Measurements from ENCODE around the gene BNC2. TPM values are rescaled to one million over a fixed set of nuclear protein-coding genes. Genes with fewer than 3 reads are reported as not detected.

Gene BNC2
- total RNA-seq, 2 experiments from 2014 or later, result not detected

DNA sequence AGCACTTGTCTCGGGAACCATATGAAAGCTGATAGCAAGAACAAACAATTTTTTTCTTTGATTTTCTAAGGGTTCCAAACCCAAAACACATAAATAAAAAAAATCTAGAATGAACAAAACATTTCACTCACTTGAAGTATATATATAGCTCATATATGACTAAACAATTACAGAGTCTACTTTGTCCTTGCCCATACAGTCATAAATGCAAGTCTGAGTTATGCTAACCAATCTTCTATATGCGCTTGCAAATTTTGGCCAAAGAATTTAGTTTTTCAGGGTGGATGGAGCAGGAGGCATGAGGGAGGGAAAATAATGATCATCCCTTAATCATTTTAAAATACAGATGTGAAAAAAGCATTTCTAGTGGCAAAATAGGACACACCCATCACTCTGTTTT lies 370.1 kb downstream of the BNC2 start:
- H3K9me2 ChIP-seq (ENCODE audit: insufficient read depth, low read length), result no peaks in the 10 kb centered on the region
- no peak overlapping the region for H2AFZ ChIP-seq (ENCODE audit: low read length)
- no TSS peak for BruUV-seq (replicated peaks)
- no peak overlapping the region for H3K4me2 ChIP-seq (ENCODE audit: low read length)
- H3K4me3 ChIP-seq (ENCODE audit: low read depth, low read length, poor library complexity, severe bottlenecking), result no peak overlapping the region
- no peaks in the 10 kb centered on the region for H3K9me3 ChIP-seq (ENCODE audit: low read length)
- H3K36me3 ChIP-seq (ENCODE audit: insufficient read depth, low read length), result no peaks in the 10 kb centered on the region
- no peaks in the 10 kb centered on the region for H3K79me2 ChIP-seq (ENCODE audit: insufficient read depth, low read depth, low read length)
- DNase-seq (ENCODE audit: low spot score), result no peak
- no peaks in the 10 kb centered on the region for H4K20me1 ChIP-seq (ENCODE audit: insufficient read depth, low read length)
- no peaks in the 10 kb centered on the region for H3K4me1 ChIP-seq (ENCODE audit: insufficient read depth, low read length, poor library complexity, severe bottlenecking)
- H3K27ac ChIP-seq (ENCODE audit: low read depth, low read length, poor library complexity, severe bottlenecking), result no peak overlapping the region
- intact Hi-C loops (cut with micrococcal nuclease; ENCODE audit: unreplicated experiment), result no loop called here
- no peak for TF ChIP-seq EZH2phosphoT487 (IDR thresholded peaks at IDR 0.05; ENCODE audit: borderline replicate concordance, low read depth, low read length)
- TF ChIP-seq, protein P1, sequence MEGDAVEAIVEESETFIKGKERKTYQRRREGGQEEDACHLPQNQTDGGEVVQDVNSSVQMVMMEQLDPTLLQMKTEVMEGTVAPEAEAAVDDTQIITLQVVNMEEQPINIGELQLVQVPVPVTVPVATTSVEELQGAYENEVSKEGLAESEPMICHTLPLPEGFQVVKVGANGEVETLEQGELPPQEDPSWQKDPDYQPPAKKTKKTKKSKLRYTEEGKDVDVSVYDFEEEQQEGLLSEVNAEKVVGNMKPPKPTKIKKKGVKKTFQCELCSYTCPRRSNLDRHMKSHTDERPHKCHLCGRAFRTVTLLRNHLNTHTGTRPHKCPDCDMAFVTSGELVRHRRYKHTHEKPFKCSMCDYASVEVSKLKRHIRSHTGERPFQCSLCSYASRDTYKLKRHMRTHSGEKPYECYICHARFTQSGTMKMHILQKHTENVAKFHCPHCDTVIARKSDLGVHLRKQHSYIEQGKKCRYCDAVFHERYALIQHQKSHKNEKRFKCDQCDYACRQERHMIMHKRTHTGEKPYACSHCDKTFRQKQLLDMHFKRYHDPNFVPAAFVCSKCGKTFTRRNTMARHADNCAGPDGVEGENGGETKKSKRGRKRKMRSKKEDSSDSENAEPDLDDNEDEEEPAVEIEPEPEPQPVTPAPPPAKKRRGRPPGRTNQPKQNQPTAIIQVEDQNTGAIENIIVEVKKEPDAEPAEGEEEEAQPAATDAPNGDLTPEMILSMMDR (conservative IDR thresholded peaks at IDR 0.05; ENCODE audit: low read length), result no peak
- CTCF ChIA-PET (ENCODE audit: unreplicated experiment), result no interaction called here
- POLR2A ChIA-PET, result interaction anchor here (0.8 kb wide), 1 partner anchor 16 kb away, joined by 3 read pairs; no protein-coding TSS in a partner anchor

DNA sequence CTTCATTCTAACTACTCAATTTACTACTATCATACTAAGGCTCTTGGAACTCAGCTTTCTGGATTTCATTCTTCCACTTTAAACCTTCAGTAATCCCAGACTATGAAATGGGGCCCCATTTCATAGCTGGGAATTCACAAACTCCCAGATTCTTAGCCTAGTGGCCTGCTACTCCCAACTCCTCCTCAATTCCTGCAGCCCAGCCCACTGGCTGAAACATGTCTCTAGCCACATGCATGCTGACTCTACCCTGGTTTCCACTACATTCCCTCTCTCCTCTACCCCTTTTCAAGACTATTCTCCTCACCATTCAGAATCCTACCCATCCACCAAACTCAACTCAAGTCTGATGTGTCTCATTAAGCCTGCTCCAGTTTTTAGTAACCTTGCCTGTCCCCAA lies 370.6 kb downstream of the BNC2 start:
- intact Hi-C loops (cut with micrococcal nuclease; ENCODE audit: unreplicated experiment), result no loop called here
- H3K36me3 ChIP-seq (ENCODE audit: insufficient read depth, low read length), result no peaks in the 10 kb centered on the region
- H3K9me2 ChIP-seq (ENCODE audit: insufficient read depth, low read length), result no peaks in the 10 kb centered on the region
- no peak overlapping the region for H3K27ac ChIP-seq (ENCODE audit: low read depth, low read length, poor library complexity, severe bottlenecking)
- no peaks in the 10 kb centered on the region for H3K9me3 ChIP-seq (ENCODE audit: low read length)
- POLR2A ChIA-PET, result interaction anchor here (0.6 to 0.8 kb wide), 4 partner anchors 16 to 1096 kb away, joined by 3 read pairs; no protein-coding TSS in a partner anchor
- TF ChIP-seq, protein P1 (conservative IDR thresholded peaks at IDR 0.05; ENCODE audit: low read length), result no peak
- TF ChIP-seq EZH2phosphoT487 (IDR thresholded peaks at IDR 0.05; ENCODE audit: borderline replicate concordance, low read depth, low read length), result no peak
- no peaks in the 10 kb centered on the region for H3K4me1 ChIP-seq (ENCODE audit: insufficient read depth, low read length, poor library complexity, severe bottlenecking)
- BruUV-seq (replicated peaks), result no TSS peak
- no peak overlapping the region for H3K4me3 ChIP-seq (ENCODE audit: low read depth, low read length, poor library complexity, severe bottlenecking)
- no peak overlapping the region for H2AFZ ChIP-seq (ENCODE audit: low read length)
- CTCF ChIA-PET (ENCODE audit: unreplicated experiment), result no interaction called here
- no peaks in the 10 kb centered on the region for H4K20me1 ChIP-seq (ENCODE audit: insufficient read depth, low read length)
- DNase-seq (ENCODE audit: low spot score), result no peak
- H3K79me2 ChIP-seq (ENCODE audit: insufficient read depth, low read depth, low read length), result no peaks in the 10 kb centered on the region
- no peak overlapping the region for H3K4me2 ChIP-seq (ENCODE audit: low read length)

DNA sequence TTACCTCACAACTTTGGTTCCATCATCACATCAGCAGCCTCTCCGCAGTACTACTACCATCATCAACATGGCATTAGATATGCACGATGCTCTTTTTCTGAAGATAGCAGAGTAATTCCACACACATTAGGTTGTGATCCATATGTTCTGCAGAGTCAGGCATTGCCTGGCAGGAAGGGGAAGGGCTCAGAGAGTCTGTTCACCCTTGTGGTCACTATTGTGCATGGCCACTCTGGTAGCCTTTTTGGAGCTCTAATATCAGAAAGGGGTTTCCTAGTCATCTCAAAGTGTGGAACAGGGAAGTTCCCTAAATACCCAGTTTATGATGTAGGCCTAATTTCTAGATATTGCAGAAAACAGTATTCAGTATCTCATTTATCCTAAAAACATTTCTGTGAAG lies 373.6 kb downstream of the BNC2 start:
- H3K4me1 ChIP-seq (ENCODE audit: insufficient read depth, low read length, poor library complexity, severe bottlenecking), result no peaks in the 10 kb centered on the region

More for the DNA sequence above, 373.6 kb downstream of the BNC2 start:
- intact Hi-C loops (cut with micrococcal nuclease; ENCODE audit: unreplicated experiment), result no loop called here
- Histone ChIP-seq H3K9me3 (ENCODE audit: low read length) (no peaks in the 10 kb centered on the region), H3K79me2 (ENCODE audit: insufficient read depth, low read depth, low read length) (no peaks in the 10 kb centered on the region), H2AFZ (ENCODE audit: low read length) (no peak overlapping the region), H4K20me1 (ENCODE audit: insufficient read depth, low read length) (no peaks in the 10 kb centered on the region), H3K4me3 (ENCODE audit: low read depth, low read length, poor library complexity, severe bottlenecking) (no peak overlapping the region), H3K36me3 (ENCODE audit: insufficient read depth, low read length) (no peaks in the 10 kb centered on the region), H3K9me2 (ENCODE audit: insufficient read depth, low read length) (no peaks in the 10 kb centered on the region), H3K4me2 (ENCODE audit: low read length) (no peak overlapping the region), H3K27ac (ENCODE audit: low read depth, low read length, poor library complexity, severe bottlenecking) (no peak overlapping the region)
- no peak for DNase-seq (ENCODE audit: low spot score)
- no TSS peak for BruUV-seq (replicated peaks)
- TF ChIP-seq, protein P1 (conservative IDR thresholded peaks at IDR 0.05; ENCODE audit: low read length), result no peak
- TF ChIP-seq EZH2phosphoT487 (IDR thresholded peaks at IDR 0.05; ENCODE audit: borderline replicate concordance, low read depth, low read length), result no peak
- CTCF ChIA-PET (ENCODE audit: unreplicated experiment), result no interaction called here
- POLR2A ChIA-PET, result no interaction called here

Data from OCI-LY7 (cell line).